Stomach (tissue), 9 donors: Measurements from ENCODE around the gene MYL11. TPM values are rescaled to one million over a fixed set of nuclear protein-coding genes. Genes with fewer than 3 reads are reported as not detected.

Source experiments
- DNase-seq, 2 donors: peaks; one replicate each; pipeline versions ENCODE4 v3.0.0 to v3.0.0-alpha.2; 2013 to 2019
- H3K27ac ChIP-seq, 5 donors: fragments of 200-600 bp in 4 of 5; sonication (generic) in 4 of 5; one replicate each; pipeline ENCODE4 v1.5.1; 2013 to 2019; ENCODE audit warnings: mild to moderate bottlenecking in 1 of 5, moderate library complexity in 1 of 5
- H3K27me3 ChIP-seq, 3 donors: fragments of 200-600 bp; sonication (generic); one replicate each; pipeline ENCODE4 v1.5.1; 2017 to 2019; ENCODE audit warnings: mixed run types in 1 of 3
- H3K36me3 ChIP-seq, 4 donors: fragments of 200-600 bp; sonication (generic); 1 replicate in 3 of 4; 2 replicates in 1 of 4; pipeline ENCODE4 v1.5.1; 2016 to 2019
- H3K4me1 ChIP-seq, 4 donors: fragments of 200-600 bp; sonication (generic); one replicate each; pipeline ENCODE4 v1.5.1; 2016 to 2019
- H3K4me3 ChIP-seq, 4 donors: fragments of 200-600 bp; sonication (generic) in 3 of 4; one replicate each; pipeline ENCODE4 v1.5.1; 2016 to 2019; ENCODE audit warnings: mild to moderate bottlenecking in 1 of 4
- H3K9me3 ChIP-seq, 4 donors: fragments of 200-600 bp; sonication (generic); one replicate each; pipeline ENCODE4 v1.5.1; 2016 to 2019
- CTCF ChIP-seq, 7 experiments: fragments of 450-650 bp in 4 of 7; fragments of 200-600 bp in 3 of 7; sonication (generic) in 3 of 7; IDR thresholded peaks; one replicate each; pipeline ENCODE4 v1.5.1; 2016 to 2019; ENCODE audit warnings: antibody characterized with exemption in 7 of 7, control low read depth in 2 of 7, mild to moderate bottlenecking in 1 of 7
- EP300 ChIP-seq: sonication (generic); formaldehyde crosslinking; IDR thresholded peaks from one replicate; pipeline ENCODE4 v1.6.1; 2017; ENCODE audit warnings: antibody characterized with exemption
- POLR2A ChIP-seq, 4 donors: fragments of 450-650 bp; IDR thresholded peaks; one replicate each; pipeline ENCODE4 v1.6.1; 2016; ENCODE audit warnings: antibody characterized with exemption in 4 of 4, control low read depth in 2 of 4, mild to moderate bottlenecking in 1 of 4, moderate library complexity in 1 of 4
- POLR2AphosphoS5 ChIP-seq, 3 donors: sonication (generic); formaldehyde crosslinking; IDR thresholded peaks; one replicate each; pipeline ENCODE4 v1.6.1; 2016; ENCODE audit warnings: antibody characterized with exemption in 3 of 3
- WGBS, 5 donors: extraction: QIAGEN DNeasy Blood & Tissue Kit in 3 of 5; methylation state at CpG; one replicate each; pipeline versions ENCODE4 v1.1.5 to v1.1.7; 2013 to 2018; 5-methylcytosine and 5-hydroxymethylcytosine counted together
- intact Hi-C: fragments of 100-400 bp; cut with DNase I; formaldehyde crosslinking; loops from one replicate; pipeline ENCODE4 v1.15.1; 2023; ENCODE audit warnings: low total_unique reads
- polyA plus RNA-seq, 3 donors: library from polyadenylated mRNA; stranded (reverse); fragments of 200-250 nt; gene quantifications; one replicate each; pipeline ENCODE4 v1.2.3, GENCODE V29; 2013
- total RNA-seq, 5 donors: library from RNA; depleted of rRNA; stranded (reverse); fragments of >200 nt; gene quantifications; one replicate each; pipeline versions ENCODE4 v1.1.0 to v1.2.3, GENCODE V29; 2014 to 2016
- donor health status: healthy with polysubstance abuse.
- donor health status: Bipolar disorder and iron deficiency.
- donor health status: healthy.

The MYL11 gene
- total and polyA plus RNA-seq, 8 donors: 1.6 to 4.7 TPM; not detected in 6

- peak overlapping the region in 1 of 5 donors; percentile 39 for H3K27ac ChIP-seq
Measured at GRCh38 chr16:30366511-30366910, 8.1 kb upstream of the MYL11 start.

GRCh38 chr16:30367349-30368009 lies 7.1 kb upstream of the MYL11 start:
- intact Hi-C loops: loop anchor here (10.0 kb wide), 1 partner anchor 47 kb away; no protein-coding TSS in a partner anchor
- WGBS, 5 donors: 42 to 57% (median 54%) methylated on average over 10 of the region's 10 CpGs
- peak overlapping the region; percentile 86 to 98 (median 94) for H3K4me3 ChIP-seq
- TF ChIP-seq POLR2AphosphoS5 (IDR thresholded peaks at IDR 0.05) (no peak), POLR2A (IDR thresholded peaks at IDR 0.05) (no peak), EP300 (no peak), CTCF (IDR thresholded peaks at IDR 0.05) (no peak)
- H3K36me3 ChIP-seq: peaks cover 14 to 44% (median 42%) of the 10 kb centered on the region in 4 donors
- H3K27me3 ChIP-seq: no peaks in the 10 kb centered on the region
- H3K9me3 ChIP-seq: no peaks in the 10 kb centered on the region
- peaks cover 33 to 64% (median 44%) of the 10 kb centered on the region in 4 donors for H3K4me1 ChIP-seq
- no peak for DNase-seq
- H3K27ac ChIP-seq: peak overlapping the region in 4 of 5 donors; percentile 66 to 97 (median 86)

More at GRCh38 chr16:30366511-30366910, 8.1 kb upstream of the MYL11 start:
- DNase-seq: no peak
- peaks cover 33 to 60% (median 43%) of the 10 kb centered on the region in 4 donors for H3K4me1 ChIP-seq
- no peak overlapping the region for H3K4me3 ChIP-seq
- H3K9me3 ChIP-seq: no peaks in the 10 kb centered on the region
- 68 to 78% (median 76%) methylated on average over 4 of the region's 4 CpGs for WGBS, 5 donors
- intact Hi-C loops: loop anchor here (10.0 kb wide), 1 partner anchor 48 kb away; no protein-coding TSS in a partner anchor
- H3K27me3 ChIP-seq: no peaks in the 10 kb centered on the region
- peaks cover 21 to 54% (median 52%) of the 10 kb centered on the region in 4 donors for H3K36me3 ChIP-seq
- no peak for TF ChIP-seq POLR2A (IDR thresholded peaks at IDR 0.05)
- no peak for TF ChIP-seq CTCF (IDR thresholded peaks at IDR 0.05)
- TF ChIP-seq POLR2AphosphoS5 (IDR thresholded peaks at IDR 0.05): no peak
- no peak for TF ChIP-seq EP300

GRCh38 chr16:30368122-30368791 lies 6.3 kb upstream of the MYL11 start:
- peak in 1 of 2 donors; percentile 48 for DNase-seq
- Histone ChIP-seq H3K27me3 (no peaks in the 10 kb centered on the region), H3K9me3 (no peaks in the 10 kb centered on the region), H3K27ac (peak overlapping the region; percentile 34 to 97 (median 84)), H3K36me3 (peaks cover 12 to 37% (median 34%) of the 10 kb centered on the region in 4 donors), H3K4me1 (peaks cover 33 to 64% (median 44%) of the 10 kb centered on the region in 4 donors), H3K4me3 (peak overlapping the region; percentile 86 to 98 (median 94))
- 4 to 6% (median 4%) methylated on average over 8 of the region's 8 CpGs for WGBS, 5 donors
- TF ChIP-seq CTCF (IDR thresholded peaks at IDR 0.05) (no peak), POLR2A (IDR thresholded peaks at IDR 0.05) (no peak), EP300 (no peak), POLR2AphosphoS5 (IDR thresholded peaks at IDR 0.05) (no peak)
- intact Hi-C loops: loop anchor here (10.0 kb wide), 1 partner anchor 47 kb away; no protein-coding TSS in a partner anchor

- Histone ChIP-seq H3K27ac (peak overlapping the region; percentile 66 to 97 (median 84)), H3K36me3 (peaks cover 12 to 32% (median 29%) of the 10 kb centered on the region in 4 donors), H3K27me3 (no peaks in the 10 kb centered on the region), H3K4me3 (peak overlapping the region; percentile 86 to 98 (median 94)), H3K4me1 (peaks cover 33 to 64% (median 44%) of the 10 kb centered on the region in 4 donors), H3K9me3 (no peaks in the 10 kb centered on the region)
- intact Hi-C loops: loop anchor here (10.0 kb wide), 1 partner anchor 46 kb away; no protein-coding TSS in a partner anchor
- DNase-seq: no peak
- no peak for TF ChIP-seq CTCF (IDR thresholded peaks at IDR 0.05)
- 4 to 15% (median 9%) methylated on average over 4 of the region's 4 CpGs for WGBS, 5 donors
Measured at GRCh38 chr16:30368792-30369090, 5.9 kb upstream of the MYL11 start.
